ENCODE results near the gene C2CD2L. TPM values are rescaled to one million over a fixed set of nuclear protein-coding genes. Genes with fewer than 3 reads are reported as not detected.
A peak's percentile ranks its signal among the peaks of the same experiment; 100 is the strongest.

Gene C2CD2L
- total and polyA plus RNA-seq, 4 donors, result 6.6 to 10.3 (median 9.8) TPM

DNA sequence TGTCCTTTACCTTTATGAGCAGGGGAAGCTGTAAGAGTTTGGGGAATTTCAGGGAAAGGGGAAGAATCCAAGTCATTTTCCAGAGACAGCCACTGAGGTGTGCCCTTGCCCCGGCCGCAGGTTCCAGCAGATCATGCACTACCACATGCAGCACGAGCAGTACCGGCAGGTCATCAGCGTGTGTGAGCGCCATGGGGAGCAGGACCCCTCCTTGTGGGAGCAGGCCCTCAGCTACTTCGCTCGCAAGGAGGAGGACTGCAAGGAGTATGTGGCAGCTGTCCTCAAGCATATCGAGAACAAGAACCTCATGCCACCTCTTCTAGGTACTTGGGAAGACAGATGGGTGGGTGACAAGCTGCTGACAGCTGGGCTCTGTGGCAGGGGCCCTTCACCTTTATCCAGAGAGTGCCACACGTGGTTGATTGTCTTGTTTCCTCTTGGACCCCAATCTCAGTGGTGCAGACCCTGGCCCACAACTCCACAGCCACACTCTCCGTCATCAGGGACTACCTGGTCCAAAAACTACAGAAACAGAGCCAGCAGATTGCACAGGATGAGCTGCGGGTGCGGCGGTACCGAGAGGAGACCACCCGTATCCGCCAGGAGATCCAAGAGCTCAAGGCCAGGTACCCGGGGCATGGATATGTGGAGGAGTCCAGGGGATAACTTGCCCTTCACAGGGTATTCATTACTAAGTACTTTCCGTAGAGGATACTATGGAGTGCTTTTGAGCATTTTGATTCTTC, 28.3 kb upstream of the C2CD2L start:
- 88 to 90% methylated on average over 19 of the region's 19 CpGs for WGBS, 2 donors
- intact Hi-C loops (cut with DNase I), result no loop called here
- Histone ChIP-seq H3K27me3 (ENCODE audit: control insufficient read depth in 1 of 2, insufficient read depth in 2 of 2, low read length in 1 of 2) (no peaks in the 10 kb centered on the region), H3K9me3 (ENCODE audit: control insufficient read depth, low read length) (no peaks in the 10 kb centered on the region), H3K36me3 (ENCODE audit: control insufficient read depth in 1 of 2, insufficient read depth in 2 of 2, low read length in 1 of 2) (peaks cover 6 to 18% of the 10 kb centered on the region in 2 donors), H3K4me3 (ENCODE audit: low read length in 2 of 2) (no peak overlapping the region), H3K27ac (ENCODE audit: low read depth in 1 of 2, low read length in 2 of 2) (no peak overlapping the region), H3K4me1 (ENCODE audit: control insufficient read depth in 1 of 2, insufficient read depth in 2 of 2, low read length in 2 of 2) (no peaks in the 10 kb centered on the region)
- DNase-seq (peak in 1 of 2 donors; percentile 54), ATAC-seq (ENCODE audit: low FRiP score) (no peak)

DNA sequence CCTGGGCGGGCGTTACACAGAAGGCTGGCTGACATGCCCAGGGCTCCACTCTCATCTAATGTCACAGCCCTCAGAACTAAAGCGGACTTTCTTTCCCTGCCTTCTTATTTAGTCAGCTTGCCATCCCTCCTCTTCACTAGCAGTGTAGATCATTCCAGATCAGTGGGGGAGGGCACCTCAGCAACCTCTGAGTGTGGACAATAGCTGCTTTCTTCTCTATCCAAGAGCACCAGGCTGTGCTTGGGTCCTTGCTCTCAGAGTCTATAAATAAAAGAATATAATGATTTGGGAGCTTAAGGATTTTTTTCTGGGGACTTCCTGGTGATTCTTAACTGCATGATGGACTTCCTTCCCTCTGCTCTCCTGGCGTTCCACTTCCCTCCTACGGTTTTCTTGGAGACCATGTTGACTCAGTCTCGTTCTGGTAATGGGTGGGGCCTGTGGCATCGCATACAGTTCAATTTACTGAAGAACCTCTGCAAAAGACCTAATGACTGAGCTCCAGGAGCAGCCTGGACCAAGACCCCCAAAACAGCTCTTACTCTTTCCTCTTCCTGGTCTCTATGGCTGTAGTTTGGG, 25.4 kb upstream of the C2CD2L start:
- intact Hi-C loops (cut with DNase I), result no loop called here
- 76 to 78% methylated on average over 7 of the region's 7 CpGs for WGBS, 2 donors
- Histone ChIP-seq H3K9me3 (ENCODE audit: control insufficient read depth, low read length) (no peaks in the 10 kb centered on the region), H3K4me3 (ENCODE audit: low read length in 2 of 2) (no peak overlapping the region), H3K4me1 (ENCODE audit: control insufficient read depth in 1 of 2, insufficient read depth in 2 of 2, low read length in 2 of 2) (no peaks in the 10 kb centered on the region), H3K27me3 (ENCODE audit: control insufficient read depth in 1 of 2, insufficient read depth in 2 of 2, low read length in 1 of 2) (no peaks in the 10 kb centered on the region), H3K36me3 (ENCODE audit: control insufficient read depth in 1 of 2, insufficient read depth in 2 of 2, low read length in 1 of 2) (peaks cover 4 to 17% of the 10 kb centered on the region in 2 donors), H3K27ac (ENCODE audit: low read depth in 1 of 2, low read length in 2 of 2) (no peak overlapping the region)
- DNase-seq (peak in 1 of 2 donors; percentile 26), ATAC-seq (ENCODE audit: low FRiP score) (no peak)

DNA sequence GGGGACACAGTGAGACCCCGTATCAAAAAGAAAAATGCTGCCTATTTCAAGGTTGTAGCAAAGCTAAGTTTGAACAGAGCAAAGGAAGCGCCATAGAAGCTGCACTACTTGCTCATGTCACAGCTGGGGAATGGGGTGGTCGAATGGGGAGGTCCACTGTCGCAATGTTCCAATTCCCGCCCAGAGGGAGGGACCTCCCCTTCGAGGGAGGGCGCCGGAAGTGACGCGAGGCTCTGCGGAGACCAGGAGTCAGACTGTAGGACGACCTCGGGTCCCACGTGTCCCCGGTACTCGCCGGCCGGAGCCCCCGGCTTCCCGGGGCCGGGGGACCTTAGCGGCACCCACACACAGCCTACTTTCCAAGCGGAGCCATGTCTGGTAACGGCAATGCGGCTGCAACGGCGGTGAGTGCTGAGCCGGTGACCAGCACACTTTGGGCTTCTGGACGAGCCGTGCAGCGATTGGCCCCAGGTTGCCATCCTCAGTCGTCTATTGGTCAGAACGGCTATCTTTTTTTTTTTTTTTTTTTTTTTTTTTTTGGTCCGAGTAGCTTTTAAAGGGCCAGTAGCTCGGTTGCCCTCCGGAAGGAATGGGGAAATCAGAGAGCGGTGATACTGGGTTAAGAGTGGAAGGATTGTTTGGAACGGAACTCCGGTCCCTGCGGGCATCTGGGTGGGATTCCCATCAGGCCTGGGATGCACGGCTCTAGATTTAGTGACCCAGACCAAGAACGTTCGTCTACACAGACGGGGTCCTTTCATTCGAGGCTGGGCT, 22.3 kb upstream of the C2CD2L start, which contains the start of gene HMBS:
HMBS (plus strand) TSS at position 219 of the 774 bp plus-strand sequence; CDS start at position 372, 153 bp downstream.
- peak within 1 kb of the TSS; percentile 46 to 49 for H3K4me3 ChIP-seq (ENCODE audit: low read length in 2 of 2)
- no peaks in the 10 kb centered on the region for H3K27me3 ChIP-seq (ENCODE audit: control insufficient read depth in 1 of 2, insufficient read depth in 2 of 2, low read length in 1 of 2)
- intact Hi-C loops (cut with DNase I), result no loop called here
- WGBS, 2 donors, result 1% methylated on average over 45 of the region's 45 CpGs
- H3K36me3 ChIP-seq (ENCODE audit: control insufficient read depth in 1 of 2, insufficient read depth in 2 of 2, low read length in 1 of 2), result peaks cover 0 to 2% of the 10 kb centered on the region in 2 donors
- H3K27ac ChIP-seq (ENCODE audit: low read depth in 1 of 2, low read length in 2 of 2), result peak within 1 kb of the TSS in 1 of 2 donors; percentile 80
- H3K4me1 ChIP-seq (ENCODE audit: control insufficient read depth in 1 of 2, insufficient read depth in 2 of 2, low read length in 2 of 2), result no peaks in the 10 kb centered on the region
- DNase-seq, result peak; percentile 95 to 98
- peak; percentile 98 for ATAC-seq (ENCODE audit: low FRiP score)
- no peaks in the 10 kb centered on the region for H3K9me3 ChIP-seq (ENCODE audit: control insufficient read depth, low read length)

DNA sequence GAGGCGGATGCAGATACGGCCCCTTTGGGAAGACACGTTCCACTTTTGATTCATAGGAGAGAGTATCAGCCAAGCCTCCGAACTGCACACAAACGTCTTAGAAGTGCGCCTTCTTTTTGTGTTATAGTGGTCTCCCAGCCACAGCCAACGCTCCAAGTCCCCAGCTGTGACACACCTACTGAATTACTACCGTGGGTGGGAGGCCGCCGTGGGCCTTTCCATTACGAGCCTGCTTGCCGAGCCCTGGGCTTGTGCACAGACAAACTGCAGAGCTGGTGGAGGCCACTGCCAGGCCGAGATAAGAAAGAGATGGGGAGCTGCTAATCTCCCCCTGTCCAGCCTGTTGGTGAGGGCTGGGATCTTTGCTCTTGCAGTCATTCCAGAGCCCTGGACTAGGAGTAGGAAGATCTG, 21.7 kb upstream of the C2CD2L start:
- Histone ChIP-seq H3K27me3 (ENCODE audit: control insufficient read depth in 1 of 2, insufficient read depth in 2 of 2, low read length in 1 of 2) (no peaks in the 10 kb centered on the region), H3K4me1 (ENCODE audit: control insufficient read depth in 1 of 2, insufficient read depth in 2 of 2, low read length in 2 of 2) (no peaks in the 10 kb centered on the region), H3K9me3 (ENCODE audit: control insufficient read depth, low read length) (no peaks in the 10 kb centered on the region), H3K4me3 (ENCODE audit: low read length in 2 of 2) (peak overlapping the region; percentile 3 to 17), H3K36me3 (ENCODE audit: control insufficient read depth in 1 of 2, insufficient read depth in 2 of 2, low read length in 1 of 2) (peaks cover 0 to 2% of the 10 kb centered on the region in 2 donors), H3K27ac (ENCODE audit: low read depth in 1 of 2, low read length in 2 of 2) (peak overlapping the region in 1 of 2 donors; percentile 48)
- 0 to 1% methylated on average over 13 of the region's 13 CpGs for WGBS, 2 donors
- DNase-seq (peak in 1 of 2 donors; percentile 75), ATAC-seq (ENCODE audit: low FRiP score) (peak; percentile 37)
- intact Hi-C loops (cut with DNase I), result no loop called here

DNA sequence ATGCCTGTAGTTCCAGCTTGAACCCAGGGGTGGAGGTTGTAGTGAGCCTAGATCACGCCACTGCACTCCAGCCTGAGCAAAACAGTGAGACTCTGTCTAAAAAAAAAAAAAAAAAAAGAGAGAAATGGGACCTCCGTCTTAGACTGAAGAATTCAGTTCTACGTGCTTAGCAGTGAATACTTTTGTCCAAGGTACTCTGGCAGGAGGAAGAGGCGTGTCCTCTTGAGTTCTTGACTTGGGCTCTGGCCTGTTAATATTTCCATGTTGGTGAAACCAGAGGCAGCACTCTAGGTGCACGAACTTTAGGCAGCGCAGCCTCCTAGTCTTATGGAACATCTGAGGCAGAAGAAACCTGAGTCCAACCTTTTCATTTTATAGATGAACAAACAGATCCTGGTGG, 20.0 kb upstream of the C2CD2L start:
- Histone ChIP-seq H3K9me3 (ENCODE audit: control insufficient read depth, low read length) (no peaks in the 10 kb centered on the region), H3K27me3 (ENCODE audit: control insufficient read depth in 1 of 2, insufficient read depth in 2 of 2, low read length in 1 of 2) (no peaks in the 10 kb centered on the region), H3K4me3 (ENCODE audit: low read length in 2 of 2) (no peak overlapping the region), H3K27ac (ENCODE audit: low read depth in 1 of 2, low read length in 2 of 2) (no peak overlapping the region), H3K4me1 (ENCODE audit: control insufficient read depth in 1 of 2, insufficient read depth in 2 of 2, low read length in 2 of 2) (no peaks in the 10 kb centered on the region), H3K36me3 (ENCODE audit: control insufficient read depth in 1 of 2, insufficient read depth in 2 of 2, low read length in 1 of 2) (peaks cover 0 to 2% of the 10 kb centered on the region in 2 donors)
- WGBS, 2 donors, result 87 to 91% methylated on average over 6 of the region's 6 CpGs
- DNase-seq, result peak in 1 of 2 donors; percentile 11
- intact Hi-C loops (cut with DNase I), result no loop called here
- ATAC-seq (ENCODE audit: low FRiP score), result no peak

DNA sequence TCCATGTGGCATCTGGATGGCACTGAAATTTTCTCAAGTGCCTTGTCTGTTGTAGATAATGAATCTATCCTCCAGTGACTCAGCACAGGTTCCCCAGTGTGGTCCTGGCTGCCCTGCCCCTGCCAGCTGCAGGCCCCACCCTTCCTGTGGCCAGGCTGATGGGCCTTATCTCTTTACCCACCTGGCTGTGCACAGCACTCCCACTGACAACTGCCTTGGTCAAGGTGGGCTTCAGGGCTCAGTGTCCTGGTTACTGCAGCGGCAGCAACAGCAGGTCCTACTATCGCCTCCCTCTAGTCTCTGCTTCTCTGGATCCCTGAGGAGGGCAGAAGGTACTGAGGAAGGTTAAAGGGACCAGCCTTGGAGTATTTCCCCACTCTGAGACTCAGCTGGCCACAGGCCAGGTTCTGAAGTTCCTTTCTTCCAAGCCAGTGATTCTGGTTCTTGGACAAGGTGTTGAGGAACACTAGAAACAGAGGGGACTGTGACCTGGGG, 19.4 kb upstream of the C2CD2L start:
- Histone ChIP-seq H3K9me3 (ENCODE audit: control insufficient read depth, low read length) (no peaks in the 10 kb centered on the region), H3K4me3 (ENCODE audit: low read length in 2 of 2) (no peak overlapping the region), H3K27ac (ENCODE audit: low read depth in 1 of 2, low read length in 2 of 2) (no peak overlapping the region), H3K27me3 (ENCODE audit: control insufficient read depth in 1 of 2, insufficient read depth in 2 of 2, low read length in 1 of 2) (no peaks in the 10 kb centered on the region), H3K4me1 (ENCODE audit: control insufficient read depth in 1 of 2, insufficient read depth in 2 of 2, low read length in 2 of 2) (no peaks in the 10 kb centered on the region), H3K36me3 (ENCODE audit: control insufficient read depth in 1 of 2, insufficient read depth in 2 of 2, low read length in 1 of 2) (peaks cover 0 to 2% of the 10 kb centered on the region in 2 donors)
- DNase-seq, result peak in 1 of 2 donors; percentile 41
- 97 to 98% methylated on average over 2 of the region's 2 CpGs for WGBS, 2 donors
- ATAC-seq (ENCODE audit: low FRiP score), result no peak
- intact Hi-C loops (cut with DNase I), result no loop called here

DNA sequence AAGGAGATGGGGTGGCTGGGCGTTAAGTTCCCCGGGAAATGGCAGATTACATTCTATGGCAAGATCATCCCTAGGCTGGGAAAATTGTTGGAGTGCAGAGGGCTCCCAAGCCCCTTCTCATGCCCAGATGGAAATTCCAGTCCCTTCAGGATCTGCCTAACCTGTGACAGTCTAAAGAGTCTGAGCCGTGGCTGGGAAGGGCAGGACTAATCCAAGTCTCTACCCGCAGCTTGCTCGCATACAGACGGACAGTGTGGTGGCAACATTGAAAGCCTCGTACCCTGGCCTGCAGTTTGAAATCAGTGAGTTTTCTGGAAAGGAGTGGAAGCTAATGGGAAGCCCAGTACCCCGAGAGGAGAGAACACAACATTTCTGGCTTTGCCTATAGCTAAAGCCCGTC, 18.7 kb upstream of the C2CD2L start:
- intact Hi-C loops (cut with DNase I), result no loop called here
- Histone ChIP-seq H3K27me3 (ENCODE audit: control insufficient read depth in 1 of 2, insufficient read depth in 2 of 2, low read length in 1 of 2) (no peaks in the 10 kb centered on the region), H3K9me3 (ENCODE audit: control insufficient read depth, low read length) (no peaks in the 10 kb centered on the region), H3K4me1 (ENCODE audit: control insufficient read depth in 1 of 2, insufficient read depth in 2 of 2, low read length in 2 of 2) (no peaks in the 10 kb centered on the region), H3K36me3 (ENCODE audit: control insufficient read depth in 1 of 2, insufficient read depth in 2 of 2, low read length in 1 of 2) (peaks cover 0 to 2% of the 10 kb centered on the region in 2 donors), H3K4me3 (ENCODE audit: low read length in 2 of 2) (no peak overlapping the region), H3K27ac (ENCODE audit: low read depth in 1 of 2, low read length in 2 of 2) (no peak overlapping the region)
- 93 to 95% methylated on average over 9 of the region's 9 CpGs for WGBS, 2 donors
- ATAC-seq (ENCODE audit: low FRiP score), result no peak
- DNase-seq, result peak in 1 of 2 donors; percentile 31

DNA sequence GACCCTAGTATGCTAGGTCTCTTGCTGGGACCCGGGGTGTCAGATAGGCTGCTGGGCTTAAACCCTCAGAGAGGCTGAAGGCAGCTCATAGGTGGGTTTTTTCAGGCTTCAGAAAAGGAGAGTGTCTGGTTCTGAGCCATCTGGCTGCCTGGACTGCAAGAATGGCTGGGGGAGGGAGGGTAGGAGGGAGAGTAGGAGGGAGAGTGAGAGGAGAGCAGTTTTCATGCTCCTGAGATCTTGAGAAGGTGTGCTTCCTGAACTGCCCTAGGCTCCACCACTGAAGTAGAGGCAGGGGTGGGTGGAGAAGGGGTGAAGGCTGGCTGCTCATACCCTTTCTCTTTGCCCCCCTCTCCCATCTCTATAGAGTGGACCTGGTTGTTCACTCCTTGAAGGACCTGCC, 17.8 kb upstream of the C2CD2L start:
- ATAC-seq (ENCODE audit: low FRiP score) (no peak), DNase-seq (peak in 1 of 2 donors; percentile 33)
- Histone ChIP-seq H3K36me3 (ENCODE audit: control insufficient read depth in 1 of 2, insufficient read depth in 2 of 2, low read length in 1 of 2) (peaks cover 0 to 2% of the 10 kb centered on the region in 2 donors), H3K9me3 (ENCODE audit: control insufficient read depth, low read length) (no peaks in the 10 kb centered on the region), H3K27ac (ENCODE audit: low read depth in 1 of 2, low read length in 2 of 2) (no peak overlapping the region), H3K27me3 (ENCODE audit: control insufficient read depth in 1 of 2, insufficient read depth in 2 of 2, low read length in 1 of 2) (no peaks in the 10 kb centered on the region), H3K4me1 (ENCODE audit: control insufficient read depth in 1 of 2, insufficient read depth in 2 of 2, low read length in 2 of 2) (no peaks in the 10 kb centered on the region), H3K4me3 (ENCODE audit: low read length in 2 of 2) (no peak overlapping the region)
- intact Hi-C loops (cut with DNase I), result no loop called here
- 87 to 92% methylated on average over 1 of the region's 1 CpG for WGBS, 2 donors
